ENCODE results near the gene PLPPR3.
"Not testable (repeated sequence)": the region's sequence is repeated elsewhere in the genome, so short reads cannot be mapped to it uniquely, and the experiment has no call there.

PLPPR3 gene

DNA sequence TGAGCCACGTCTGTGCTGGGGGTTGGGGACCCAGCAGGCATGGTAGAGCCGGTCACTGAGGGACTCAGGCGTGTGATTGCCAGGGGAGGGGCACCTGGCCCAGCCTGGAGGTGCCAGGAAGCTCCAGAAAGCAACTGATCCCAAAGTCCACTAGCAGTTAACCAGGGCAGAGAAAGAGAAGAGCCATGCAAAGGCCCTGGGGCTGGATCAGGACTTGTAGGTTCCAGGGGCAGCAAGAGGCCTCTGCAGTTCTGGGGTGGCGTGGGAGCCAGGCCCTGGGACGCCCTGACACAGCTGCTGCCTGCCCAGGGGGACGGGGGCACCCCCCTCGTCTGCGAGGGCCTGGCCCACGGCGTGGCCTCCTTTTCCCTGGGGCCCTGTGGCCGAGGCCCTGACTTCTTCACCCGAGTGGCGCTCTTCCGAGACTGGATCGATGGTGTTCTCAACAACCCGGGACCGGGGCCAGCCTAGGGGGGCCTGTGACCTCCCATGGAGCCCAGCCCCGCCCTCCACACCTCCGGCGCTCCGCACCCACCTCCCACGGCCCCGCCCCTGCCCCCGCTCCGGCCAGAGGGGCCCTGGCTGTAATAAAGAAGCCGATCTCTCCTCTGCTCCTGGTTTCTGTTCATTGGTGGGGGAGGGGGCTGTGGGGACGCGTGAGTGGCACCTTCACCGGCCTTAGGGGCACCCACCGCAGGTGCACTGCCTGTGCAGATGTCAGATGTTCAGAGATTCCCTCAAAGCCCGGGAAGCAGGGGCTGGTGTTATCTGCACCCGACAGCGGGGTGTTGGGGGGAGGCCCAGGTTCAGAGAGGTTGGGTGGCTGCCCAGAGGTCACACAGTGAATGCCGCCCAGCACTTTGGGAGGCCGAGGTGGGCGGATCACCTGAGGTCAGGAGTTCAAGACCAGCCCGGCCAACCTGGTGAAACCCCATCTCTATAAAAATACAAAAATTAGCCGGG lies 9.9 kb upstream of the PLPPR3 start:
- no peak for FAIRE-seq

DNA sequence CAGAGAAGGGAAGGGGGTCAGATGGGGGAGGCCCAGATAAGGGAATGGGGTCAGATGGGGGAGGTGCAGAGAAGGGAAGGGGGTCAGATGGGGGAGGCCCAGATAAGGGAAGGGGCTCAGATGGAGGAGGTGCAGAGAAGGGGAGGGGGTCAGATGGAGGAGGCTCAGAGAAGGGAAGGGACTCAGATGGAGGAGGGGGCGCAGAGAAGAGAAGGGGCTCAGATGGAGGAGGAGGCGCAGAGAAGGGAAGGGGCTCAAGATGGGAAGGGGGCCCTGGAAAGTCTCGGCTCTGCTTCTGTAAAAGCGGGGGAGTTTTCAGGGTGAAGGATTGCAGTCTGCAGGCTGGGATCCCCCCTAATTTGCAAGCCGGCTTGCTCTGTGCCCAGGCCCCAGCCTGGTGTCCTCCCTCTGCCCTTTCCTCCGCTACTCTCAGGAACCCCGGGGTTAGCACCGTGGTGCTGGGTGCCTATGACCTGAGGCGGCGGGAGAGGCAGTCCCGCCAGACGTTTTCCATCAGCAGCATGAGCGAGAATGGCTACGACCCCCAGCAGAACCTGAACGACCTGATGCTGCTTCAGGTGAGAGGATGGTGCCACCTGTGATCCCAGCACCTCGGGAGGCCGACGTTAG lies 7.5 kb upstream of the PLPPR3 start:
- DNase-seq (ENCODE audit: extremely low spot score, insufficient read length, low read depth) = no peak

More for the DNA sequence above, 9.9 kb upstream of the PLPPR3 start:
- DNase-seq (ENCODE audit: extremely low spot score, insufficient read length, low read depth) = no peak

DNA sequence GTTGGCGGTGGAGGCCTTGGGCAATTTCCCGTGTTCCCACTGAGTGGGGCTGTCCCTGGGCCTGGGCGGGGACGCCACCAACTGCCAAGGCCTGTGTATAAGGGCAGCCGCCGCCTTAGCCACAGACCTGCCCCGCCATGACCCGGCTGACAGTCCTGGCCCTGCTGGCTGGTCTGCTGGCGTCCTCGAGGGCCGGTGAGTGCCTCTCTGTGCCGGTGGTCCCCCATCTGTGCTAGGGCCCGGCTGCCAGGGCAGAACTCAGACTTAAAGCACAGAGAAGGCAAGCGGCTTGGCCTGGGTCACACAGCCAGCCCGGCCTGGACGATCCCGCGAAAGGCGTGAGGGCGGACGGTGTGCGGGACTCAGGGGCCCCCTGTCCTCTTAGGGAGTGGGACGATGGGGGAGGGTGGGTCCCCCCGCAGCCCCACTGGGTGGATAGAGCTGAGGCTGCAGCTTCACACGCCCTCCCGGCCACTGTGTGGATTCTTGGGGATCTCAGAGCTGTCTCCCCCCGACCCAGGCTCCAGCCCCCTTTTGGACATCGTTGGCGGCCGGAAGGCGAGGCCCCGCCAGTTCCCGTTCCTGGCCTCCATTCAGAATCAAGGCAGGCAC lies 6.1 kb upstream of the PLPPR3 start, which contains the start of gene AZU1:
Gene AZU1, plus strand, starts transcription at position 128 of the 612 bp plus-strand sequence. Its CDS starts 10 bp downstream, at position 138.
- DNase-seq (ENCODE audit: extremely low spot score, insufficient read length, low read depth) (no peak), FAIRE-seq (no peak)

More for the DNA sequence above, 7.5 kb upstream of the PLPPR3 start:
- FAIRE-seq = no peak

DNA sequence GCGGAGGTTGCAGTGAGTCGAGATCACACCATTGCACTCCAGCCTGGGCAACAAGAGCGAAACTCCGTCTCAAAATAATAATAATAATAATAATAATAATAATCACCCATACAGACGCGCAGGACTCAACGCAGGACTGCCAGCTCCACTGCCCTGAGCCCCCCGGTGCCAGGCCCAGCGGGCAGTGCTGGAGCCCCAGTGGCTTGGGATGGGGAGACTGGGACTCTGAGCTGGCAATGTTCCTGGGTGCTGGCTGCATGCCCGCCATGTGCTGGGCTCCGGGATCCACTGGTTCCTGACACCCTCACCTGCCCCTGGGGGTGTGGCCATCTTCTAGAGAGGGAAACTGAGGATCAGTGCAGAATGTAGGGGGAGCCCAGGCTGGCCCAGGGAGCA lies 5.6 kb upstream of the PLPPR3 start:
- no peak for DNase-seq (ENCODE audit: extremely low spot score, insufficient read length, low read depth)
- FAIRE-seq = no peak

DNA sequence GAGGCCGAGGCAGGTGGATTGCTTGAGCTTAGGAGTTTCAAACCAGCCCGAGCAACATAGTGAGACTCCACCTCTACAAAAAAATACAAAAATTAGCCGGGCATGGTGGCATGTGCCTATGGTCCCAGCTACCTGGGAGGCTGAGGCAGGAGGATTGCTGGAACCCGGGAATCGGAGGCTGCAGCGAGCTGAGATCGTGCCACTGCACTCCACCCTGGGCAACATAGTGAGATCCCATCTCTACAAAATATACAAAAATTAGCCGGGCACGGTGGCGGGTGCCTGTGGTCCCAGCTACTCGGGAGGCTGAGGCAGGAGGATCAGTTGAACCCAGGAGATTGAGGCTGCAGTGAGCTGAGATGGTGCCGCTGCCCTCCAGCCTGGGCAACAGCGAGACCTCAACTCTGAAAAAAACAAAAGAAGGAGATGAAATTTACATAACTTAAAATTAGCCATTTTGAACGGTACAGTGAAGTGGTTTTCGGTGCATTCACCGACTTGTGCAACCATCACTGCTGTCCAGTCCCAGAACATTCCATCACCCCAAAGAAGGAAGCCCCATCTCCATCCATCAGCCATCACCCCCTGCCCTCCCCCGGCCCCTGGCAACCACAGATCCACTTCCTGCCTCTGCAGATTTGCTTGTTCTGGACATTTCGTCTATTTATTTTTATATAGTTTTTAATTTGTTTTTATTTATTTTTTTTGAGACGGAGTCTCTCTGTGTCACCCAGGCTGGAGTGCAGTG lies 4.3 kb upstream of the PLPPR3 start:
- no peak for FAIRE-seq
- no peak for DNase-seq (ENCODE audit: extremely low spot score, insufficient read length, low read depth)

DNA sequence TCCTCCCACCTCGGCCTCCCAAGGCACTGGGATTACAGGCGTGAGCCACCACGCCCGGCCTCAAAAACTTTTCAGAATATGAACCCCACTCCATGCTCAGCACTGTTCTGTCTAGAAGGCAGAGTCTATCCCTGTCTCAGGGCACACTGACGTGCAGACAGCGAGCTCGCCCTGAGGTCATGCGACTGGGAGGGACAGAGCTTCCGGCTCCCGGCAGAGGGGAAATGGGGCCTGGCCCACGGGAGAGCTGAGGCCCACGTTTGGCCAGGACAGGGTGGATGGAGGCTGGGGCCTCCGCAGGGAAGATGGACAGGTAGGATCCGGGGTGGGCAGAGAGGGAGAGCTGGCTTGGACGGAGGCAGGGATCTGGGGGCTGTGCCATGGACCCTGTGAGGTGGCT lies 3.1 kb upstream of the PLPPR3 start:
- FAIRE-seq (no peak), DNase-seq (ENCODE audit: extremely low spot score, insufficient read length, low read depth) (no peak)

DNA sequence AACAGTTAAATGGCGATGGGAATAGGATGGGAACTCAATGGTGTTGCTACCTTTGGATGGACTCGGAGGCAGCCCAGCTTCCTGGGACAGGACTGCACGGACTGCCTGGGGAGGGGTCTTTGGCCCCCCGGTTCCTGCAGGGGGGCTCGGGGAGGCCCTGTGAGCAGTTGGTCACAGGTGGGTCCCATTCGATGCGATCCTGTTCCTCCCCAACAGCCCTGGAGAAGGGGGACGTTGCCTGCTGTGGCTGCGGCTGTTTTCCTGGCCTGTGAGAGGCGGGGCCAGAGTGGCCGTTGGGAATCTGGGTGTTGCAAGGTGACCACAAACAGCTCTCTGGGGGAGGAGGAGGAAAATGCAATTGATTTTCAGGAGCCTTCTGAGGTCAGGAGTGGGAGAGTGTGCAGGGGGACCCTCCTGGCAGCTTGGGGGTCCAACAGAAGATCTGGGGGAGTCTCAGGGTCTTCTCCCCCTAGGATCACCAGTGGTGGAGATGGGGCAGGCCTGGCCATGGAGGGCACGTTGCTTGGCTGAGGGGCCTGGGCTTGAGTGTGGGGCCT lies 1.9 kb upstream of the PLPPR3 start:
- FAIRE-seq = no peak
- DNase-seq (ENCODE audit: extremely low spot score, insufficient read length, low read depth) = no peak

DNA sequence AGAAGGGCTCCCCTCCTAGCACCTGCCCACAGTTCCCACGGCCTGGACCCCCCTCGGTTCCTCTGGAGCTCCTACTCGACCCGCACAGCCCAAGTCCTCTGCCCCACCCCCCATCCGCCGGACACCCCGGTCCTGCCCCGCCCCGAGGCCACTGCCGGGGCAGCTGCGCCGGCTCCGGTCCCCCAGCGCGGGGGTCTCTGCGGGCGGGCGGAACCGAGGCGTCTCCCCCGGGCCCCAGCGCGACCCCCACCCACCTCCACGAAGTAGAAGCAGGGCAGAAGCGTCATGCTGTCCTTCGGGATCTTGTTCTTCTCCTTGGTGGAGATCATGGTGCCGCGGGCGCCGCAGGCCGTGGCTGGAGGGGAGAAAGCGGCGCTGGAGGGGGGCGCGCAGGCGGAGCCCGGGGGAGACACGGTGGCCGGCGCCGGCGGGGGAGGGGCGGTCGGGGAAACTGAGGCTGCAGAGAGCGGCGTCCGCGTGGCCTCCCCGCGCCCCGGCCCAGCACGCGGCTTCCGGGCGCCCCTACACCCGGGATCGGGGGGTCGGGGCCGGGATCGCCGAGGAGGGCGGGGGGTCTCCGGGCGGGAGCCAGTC lies 427 bp downstream of the PLPPR3 start:
- DNase-seq (ENCODE audit: extremely low spot score, insufficient read length, low read depth) = no peak

DNA sequence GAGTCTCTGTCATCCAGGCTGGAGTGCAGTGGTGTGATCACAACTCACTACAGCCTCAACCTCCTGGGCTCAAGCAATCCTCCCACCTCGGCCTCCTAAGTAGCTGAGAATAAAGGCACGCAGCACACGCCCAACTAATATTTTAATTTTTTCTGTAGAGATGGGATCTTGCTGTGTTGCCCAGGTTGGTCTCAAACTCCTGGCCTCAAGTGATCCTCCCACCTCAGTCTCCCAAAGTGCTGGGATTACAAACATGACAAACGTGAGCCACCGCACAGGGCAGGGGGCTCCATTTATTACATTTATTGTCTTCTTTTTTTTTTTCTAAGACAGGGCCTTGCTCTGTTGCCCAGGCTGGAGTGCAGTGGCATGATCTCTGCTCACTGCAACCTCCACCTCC lies 1.5 kb downstream of the PLPPR3 start:
- not testable (repeated sequence) for FAIRE-seq; DNase-seq (ENCODE audit: extremely low spot score, insufficient read length, low read depth)

More for the DNA sequence above, 427 bp downstream of the PLPPR3 start:
- no peak for FAIRE-seq

DNA sequence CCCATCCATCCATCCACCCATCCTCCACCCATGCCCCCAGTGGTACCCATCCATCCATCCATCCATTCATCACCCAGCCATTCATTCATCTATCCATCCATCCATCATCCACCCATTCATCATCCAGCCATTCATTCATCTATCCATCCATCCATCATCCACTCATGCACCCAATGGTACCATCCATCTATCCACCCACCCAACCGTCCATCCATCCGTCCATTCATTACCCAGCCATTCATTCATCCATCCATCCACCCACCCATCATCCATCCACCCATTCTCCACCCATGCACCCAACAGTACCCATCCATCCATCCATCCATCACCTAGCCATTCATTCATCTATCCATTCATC lies 5.3 kb downstream of the PLPPR3 start:
- no peak for FAIRE-seq

DNA sequence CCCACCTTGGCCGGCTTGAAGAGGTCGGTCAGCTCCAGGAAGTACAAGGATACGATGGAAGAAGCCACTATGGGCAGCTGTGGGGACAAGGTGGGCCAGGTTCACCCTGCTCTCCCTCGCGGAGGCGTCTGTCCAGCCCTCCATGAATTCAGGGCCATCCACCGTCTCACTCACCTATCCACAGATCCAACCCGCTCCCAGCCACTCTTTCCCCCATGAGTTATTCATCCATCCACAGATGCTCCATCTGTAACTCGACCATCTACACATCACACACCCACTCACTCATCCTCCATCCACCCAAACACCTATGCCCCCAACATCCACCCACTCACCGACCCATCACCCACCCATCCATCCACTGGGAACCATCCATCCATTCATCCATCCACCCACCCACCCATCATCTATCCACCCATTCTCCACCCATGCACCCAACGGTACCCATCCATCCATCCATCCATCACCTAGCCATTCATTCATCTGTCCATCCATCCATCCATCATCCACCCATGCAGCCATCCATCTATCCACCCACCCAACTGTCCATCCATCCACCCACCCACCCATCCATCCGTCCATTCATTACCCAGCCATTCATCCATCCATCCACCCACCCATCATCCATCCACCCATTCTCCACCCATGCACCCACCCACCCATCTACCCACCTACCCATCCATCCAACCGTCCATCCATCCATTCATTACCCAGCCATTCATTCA lies 5.8 kb downstream of the PLPPR3 start:
- DNase-seq (ENCODE audit: extremely low spot score, insufficient read length, low read depth) = no peak
- FAIRE-seq = no peak

More for the DNA sequence above, 5.3 kb downstream of the PLPPR3 start:
- DNase-seq (ENCODE audit: extremely low spot score, insufficient read length, low read depth) = no peak

DNA sequence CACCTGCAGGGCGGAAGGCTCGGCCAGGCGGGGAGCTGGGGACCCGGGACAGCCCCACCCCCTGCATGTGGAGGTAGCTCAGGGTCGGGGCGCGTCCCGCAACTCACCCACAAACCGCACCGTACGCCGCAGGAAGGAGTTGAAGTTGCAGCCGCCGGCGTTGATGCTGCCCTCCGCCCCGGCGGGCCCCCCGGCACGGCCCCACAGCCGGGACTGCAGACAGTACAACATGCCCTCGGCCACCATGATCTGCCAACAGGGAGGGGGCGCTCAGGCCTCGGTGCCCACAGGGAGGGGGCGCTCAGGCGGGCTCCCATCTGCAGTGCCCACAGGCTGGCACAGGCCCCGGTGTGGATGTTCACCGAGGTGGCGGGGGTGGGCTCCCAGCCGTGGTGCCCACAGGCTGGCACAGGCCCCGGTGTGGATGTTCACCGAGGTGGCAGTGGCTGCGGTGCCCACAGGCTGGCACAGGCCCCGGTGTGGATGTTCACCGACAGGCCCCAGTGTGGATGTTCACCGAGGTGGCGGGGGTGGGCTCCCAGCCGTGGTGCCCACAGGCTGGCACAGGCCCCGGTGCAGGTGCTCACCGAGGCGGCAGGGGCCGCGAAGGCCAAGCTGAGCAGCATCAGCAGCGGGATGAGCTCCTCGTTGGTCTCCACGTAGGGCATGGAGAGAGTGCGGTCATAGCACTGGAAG lies 6.5 kb downstream of the PLPPR3 start:
- DNase-seq (ENCODE audit: extremely low spot score, insufficient read length, low read depth) (no peak), FAIRE-seq (no peak)

DNA sequence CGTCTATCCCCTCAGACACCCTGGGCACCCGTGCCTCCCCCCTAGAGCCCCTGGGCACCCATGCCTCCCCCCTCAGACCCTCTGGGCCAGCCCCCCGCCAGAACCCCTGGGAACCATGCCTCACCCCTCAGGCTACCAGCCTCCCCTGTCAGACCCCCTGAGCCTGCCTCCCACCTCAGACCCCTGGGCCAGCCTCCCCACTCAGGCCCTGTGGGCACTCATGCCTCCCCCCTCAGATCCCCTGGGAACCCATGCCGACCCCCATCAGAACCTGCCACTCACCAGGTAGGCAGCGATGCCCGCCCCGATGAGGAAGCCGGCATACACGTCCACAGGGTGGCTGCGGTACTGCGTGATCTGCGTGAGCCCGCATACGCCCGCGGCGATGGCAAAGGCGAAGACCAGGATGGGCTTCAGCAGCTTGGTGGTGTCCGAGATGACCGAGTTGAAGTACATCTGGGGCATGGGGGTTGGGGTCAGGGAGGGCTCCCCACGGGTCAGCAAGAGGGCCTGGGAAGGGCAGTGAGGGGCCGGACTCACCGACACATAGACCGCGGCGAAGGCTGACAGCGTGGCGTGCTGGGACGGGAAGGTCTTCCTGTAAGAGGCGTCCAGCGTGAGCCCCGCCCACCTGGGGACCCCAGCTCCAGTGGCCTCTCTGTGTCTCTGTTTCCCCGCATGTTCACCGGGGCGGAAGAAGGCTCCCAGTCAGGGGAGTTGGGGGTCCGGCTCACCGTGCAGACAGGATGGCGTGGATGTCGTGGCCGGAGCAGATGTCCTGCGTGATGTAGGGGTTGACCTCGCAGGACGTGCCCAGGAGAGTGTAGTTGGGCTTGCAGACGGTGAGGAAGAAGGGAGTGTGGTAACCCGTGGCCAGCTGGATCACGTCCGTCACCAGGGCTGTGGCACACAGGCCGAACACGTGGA lies 7.3 kb downstream of the PLPPR3 start:
- no peak for FAIRE-seq
- DNase-seq (ENCODE audit: extremely low spot score, insufficient read length, low read depth) = no peak

DNA sequence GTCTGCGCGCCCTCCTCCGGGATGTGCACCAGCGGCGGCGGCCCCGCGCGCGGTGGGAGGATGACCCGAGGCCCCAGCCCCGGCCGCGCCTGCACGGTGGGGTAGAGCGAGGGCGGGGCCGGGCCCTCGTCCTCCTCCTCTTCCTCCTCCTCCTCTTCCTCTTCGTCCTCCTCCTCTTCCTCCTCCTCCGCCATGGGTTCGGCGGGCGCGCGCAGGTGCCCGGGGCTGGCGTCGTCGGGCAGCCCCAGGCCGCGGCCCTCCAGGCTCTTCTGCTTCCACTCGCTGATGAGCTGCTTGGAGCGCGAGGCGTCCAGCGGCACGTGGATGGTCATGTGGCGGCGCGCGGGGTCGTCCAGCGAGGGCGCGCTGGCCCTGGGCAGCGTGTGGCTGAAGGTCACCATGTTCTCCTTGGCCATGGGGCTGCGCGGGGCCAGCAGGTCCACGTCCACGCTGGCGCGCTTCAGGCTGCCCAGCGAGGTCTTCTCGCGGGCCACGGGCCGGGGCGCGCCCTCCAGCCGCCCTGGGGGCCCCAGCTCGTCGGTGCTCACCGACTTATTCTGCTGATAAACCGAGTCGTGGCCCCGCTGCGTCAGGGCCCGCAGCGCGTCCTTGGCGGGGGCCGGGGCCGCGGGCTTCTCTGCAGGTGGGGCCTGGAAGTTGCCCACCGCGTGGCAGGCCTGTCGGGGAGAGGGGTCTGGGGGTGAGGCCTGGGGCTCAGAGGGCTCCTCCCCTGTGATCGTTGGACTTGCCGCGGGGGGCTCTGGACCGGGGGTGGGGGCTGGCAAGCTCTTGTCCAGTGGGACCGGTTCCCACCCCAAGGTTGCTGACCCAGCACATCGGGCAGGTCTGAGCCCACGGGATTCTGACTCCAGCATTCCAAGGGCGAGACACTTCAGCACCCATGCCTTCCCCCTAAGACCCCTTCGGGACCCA lies 8.3 kb downstream of the PLPPR3 start:
- DNase-seq (ENCODE audit: extremely low spot score, insufficient read length, low read depth) (no peak), FAIRE-seq (no peak)

DNA sequence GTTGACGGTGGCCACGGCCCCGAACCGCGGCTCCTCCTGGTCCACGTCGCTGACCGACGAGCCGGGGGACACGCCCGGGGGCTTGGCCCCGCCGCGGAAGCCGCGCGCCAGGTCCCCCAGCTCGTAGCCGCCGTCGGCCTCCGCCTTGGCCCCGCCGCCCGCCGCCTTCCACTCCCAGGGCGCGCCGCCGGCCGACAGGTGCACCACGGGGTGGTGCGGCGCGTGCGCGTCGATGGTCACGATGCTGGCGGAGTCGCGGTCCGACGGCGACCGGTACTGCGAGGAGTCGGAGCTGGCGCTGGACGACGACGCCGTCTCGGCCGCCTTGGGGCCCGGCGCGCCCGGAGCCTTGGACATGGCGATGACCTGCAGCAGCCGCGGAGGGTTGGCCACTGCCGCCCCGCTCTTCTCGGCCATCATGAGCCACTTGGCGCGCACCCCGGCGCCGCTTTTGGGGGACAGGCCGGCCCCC lies 9.0 kb downstream of the PLPPR3 start:
- DNase-seq (ENCODE audit: extremely low spot score, insufficient read length, low read depth) (no peak), FAIRE-seq (no peak)

All from GM18507 (cell line).